ENCODE measurements around the gene SEMA3F.

GRCh38 chr3:50164481-50164880 lies 9.4 kb downstream of the SEMA3F start:
- TF ChIP-seq CTCF (IDR thresholded peaks at IDR 0.05) (no peak), POLR2AphosphoS5 (IDR thresholded peaks at IDR 0.05) (no peak), EP300 (IDR thresholded peaks at IDR 0.05) (no peak), POLR2A (IDR thresholded peaks at IDR 0.05; ENCODE audit: low read depth) (no peak)
